HEK293T (cell line): Measurements from ENCODE around the gene MCRIP2.

Experiments used
- CTBP1 ChIP-seq: fragments of 450-650 bp; IDR thresholded peaks from 2 replicates; pipeline ENCODE4 v1.6.1; 2016; ENCODE audit warnings: borderline replicate concordance
- ELF4 ChIP-seq: fragments of 450-650 bp; IDR thresholded peaks from 2 replicates; pipeline ENCODE4 v1.6.1; 2017; ENCODE audit warnings: antibody characterized with exemption
- FOXA1 ChIP-seq: fragments of 450-650 bp; IDR thresholded peaks from 2 replicates; pipeline ENCODE4 v1.6.1; 2016; ENCODE audit warnings: mild to moderate bottlenecking
- FOXK2 ChIP-seq: fragments of 450-650 bp; IDR thresholded peaks from 2 replicates; pipeline ENCODE4 v1.6.1; 2016; ENCODE audit warnings: mild to moderate bottlenecking
- FOXM1 ChIP-seq: fragments of 450-650 bp; IDR thresholded peaks from 2 replicates; pipeline ENCODE4 v1.6.1; 2017; ENCODE audit warnings: mild to moderate bottlenecking, borderline replicate concordance
- HDGF ChIP-seq: fragments of 450-650 bp; IDR thresholded peaks from 2 replicates; pipeline ENCODE4 v1.6.1; 2017; ENCODE audit warnings: antibody characterized with exemption, borderline replicate concordance
- PKNOX1 ChIP-seq: fragments of 450-650 bp; IDR thresholded peaks from 2 replicates; pipeline ENCODE4 v1.6.1; 2016
- SP1 ChIP-seq: fragments of 450-650 bp; IDR thresholded peaks from 2 replicates; pipeline ENCODE4 v1.6.1; 2017
- SUZ12 ChIP-seq: fragments of 450-650 bp; IDR thresholded peaks from 2 replicates; pipeline ENCODE4 v1.6.1; 2016; ENCODE audit warnings: mild to moderate bottlenecking
- TARDBP ChIP-seq: fragments of 450-650 bp; IDR thresholded peaks from 2 replicates; pipeline ENCODE4 v1.6.1; 2016
- ZNF384 ChIP-seq: fragments of 450-650 bp; IDR thresholded peaks from 2 replicates; pipeline ENCODE4 v1.6.1; 2016

GRCh38 chr16:685967-686366, 44.3 kb downstream of the MCRIP2 start:
- TF ChIP-seq FOXK2 (no peak), FOXA1 (no peak), SUZ12 (no peak), SP1 (no peak), HDGF (no peak), ELF4 (no peak), PKNOX1 (no peak), FOXM1 (no peak), ZNF384 (no peak), CTBP1 (no peak), TARDBP (no peak)
